SK-N-SH (cell line): ENCODE measurements around the gene CNDP2. TPM values are rescaled to one million over a fixed set of nuclear protein-coding genes. Genes with fewer than 3 reads are reported as not detected.

Experiments
- CTCF ChIA-PET: fragments of 300-600, 350-600 bp; formaldehyde crosslinking; extraction: SDS; loops from one replicate; lab custom pipeline; 2021; lab: Yijun Ruan, JAX
- POLR2A ChIA-PET: fragments of 350-600 bp; sonication (Branson Sonifier 250); formaldehyde crosslinking; extraction: SDS; loops from one replicate; lab custom pipeline; 2020; ENCODE audit warnings: antibody characterized with exemption, inconsistent platforms; lab: Yijun Ruan, JAX
- DNase-seq: peaks from one replicate; pipeline ENCODE4 v3.0.0; 2012
- H2AFZ ChIP-seq: fragments of 200-600 bp; sonication (generic); 2 replicates; pipeline ENCODE4 v1.8.1; 2016; ENCODE audit warnings: antibody characterized with exemption, mild to moderate bottlenecking, low read depth
- H3F3A ChIP-seq: fragments of 200-600 bp; sonication (generic); replicated peaks from 2 replicates; pipeline ENCODE3; 2016; ENCODE audit warnings: antibody characterized with exemption, mild to moderate bottlenecking; ENCODE audit not compliant: insufficient read depth
- H3K27ac ChIP-seq, 2 experiments: fragments of 200-500 bp in 1 of 2; fragments of 200-600 bp in 1 of 2; sonication (Bioruptor generic) in 1 of 2; sonication (generic), shearing (Covaris generic) in 1 of 2; 2 replicates each; pipeline versions ENCODE4 v1.5.1 to v1.6.1; 2014 to 2016; ENCODE audit warnings: low read depth in 2 of 2, inconsistent platforms in 1 of 2, low read length in 1 of 2, mild to moderate bottlenecking in 1 of 2, mixed read lengths in 1 of 2
- H3K27me3 ChIP-seq: fragments of 200-600 bp; sonication (generic), shearing (Covaris generic); 2 replicates; pipeline ENCODE4 v1.6.1; 2016; ENCODE audit warnings: mixed run types; ENCODE audit not compliant: insufficient read depth
- H3K36me3 ChIP-seq, 2 experiments: fragments of 200-500 bp in 1 of 2; fragments of 200-600 bp in 1 of 2; sonication (Bioruptor generic) in 1 of 2; sonication (generic) in 1 of 2; replicated peaks in 1 of 2; 2 replicates each; pipeline versions ENCODE3 to v1.5.1; 2014 to 2016; ENCODE audit warnings: low read length in 1 of 2, mild to moderate bottlenecking in 1 of 2; ENCODE audit not compliant: insufficient read depth in 2 of 2, control insufficient read depth in 1 of 2
- H3K4me1 ChIP-seq, 2 experiments: fragments of 200-500 bp in 1 of 2; fragments of 200-600 bp in 1 of 2; sonication (Bioruptor generic) in 1 of 2; sonication (generic), shearing (Covaris generic) in 1 of 2; 2 replicates each; pipeline versions ENCODE4 v1.5.1 to v1.6.1; 2014 to 2016; ENCODE audit warnings: low read depth in 1 of 2, low read length in 1 of 2, mixed run types in 1 of 2; ENCODE audit not compliant: insufficient read depth in 2 of 2, control insufficient read depth in 1 of 2
- H3K4me2 ChIP-seq: fragments of 200-600 bp; sonication (generic), shearing (Covaris generic); 2 replicates; pipeline ENCODE4 v1.6.1; 2017; ENCODE audit warnings: mixed run types
- H3K4me3 ChIP-seq, 2 experiments: fragments of 200-500 bp in 1 of 2; fragments of 200-600 bp in 1 of 2; sonication (Bioruptor generic) in 1 of 2; sonication (generic), shearing (Covaris generic) in 1 of 2; 2 replicates each; pipeline versions ENCODE4 v1.5.1 to v1.8.1; 2014 to 2016; ENCODE audit warnings: low read depth in 2 of 2, inconsistent platforms in 1 of 2, low read length in 1 of 2, mild to moderate bottlenecking in 1 of 2, mixed read lengths in 1 of 2, moderate library complexity in 1 of 2
- H3K79me2 ChIP-seq: fragments of 200-600 bp; sonication (generic); 2 replicates; pipeline ENCODE4 v1.8.1; 2017; ENCODE audit warnings: mild to moderate bottlenecking; ENCODE audit not compliant: insufficient read depth
- H3K9ac ChIP-seq: fragments of 200-600 bp; sonication (generic); 2 replicates; pipeline ENCODE4 v1.6.1; 2017; ENCODE audit warnings: mixed run types
- H3K9me2 ChIP-seq: fragments of 200-600 bp; sonication (generic); 2 replicates; pipeline ENCODE4 v1.6.1; 2017; ENCODE audit warnings: mixed run types
- H3K9me3 ChIP-seq: fragments of 200-600 bp; sonication (generic); 2 replicates; pipeline ENCODE4 v1.6.1; 2017; ENCODE audit warnings: mixed run types, mild to moderate bottlenecking, moderate library complexity
- H4K20me1 ChIP-seq: fragments of 200-600 bp; sonication (generic); 2 replicates; pipeline ENCODE4 v1.6.1; 2017; ENCODE audit warnings: mild to moderate bottlenecking, mixed run types; ENCODE audit not compliant: insufficient read depth
- CHD2 ChIP-seq: fragments of 150-350 bp; IDR thresholded peaks from 2 replicates; pipeline ENCODE4 v1.6.1; 2018; ENCODE audit warnings: low read length; ENCODE audit not compliant: partially characterized antibody
- CTCF ChIP-seq: fragments of 200-600 bp; sonication (generic); IDR thresholded peaks from 2 replicates; pipeline ENCODE4 v1.6.1; 2017; ENCODE audit warnings: antibody characterized with exemption, mild to moderate bottlenecking, moderate library complexity
- ELF1 ChIP-seq: IDR thresholded peaks from 2 replicates; pipeline ENCODE4 v1.4.0; 2012
- EP300 ChIP-seq, 2 experiments: IDR thresholded peaks; 2 replicates each; pipeline versions ENCODE4 v1.4.0 to v1.6.1; 2012; ENCODE audit warnings: borderline replicate concordance in 1 of 2, low read depth in 1 of 2, low read length in 1 of 2
- EZH2phosphoT487 ChIP-seq: fragments of 200-600 bp; sonication (generic); IDR thresholded peaks from 2 replicates; pipeline ENCODE4 v1.6.1; 2017; ENCODE audit warnings: low read depth, mixed run types, mild to moderate bottlenecking, antibody characterized with exemption, moderate library complexity, borderline replicate concordance
- FOXJ3 ChIP-seq: sonication (generic); formaldehyde crosslinking; IDR thresholded peaks from 2 replicates; pipeline ENCODE4 v1.5.1; 2020; ENCODE audit warnings: mild to moderate bottlenecking, missing genetic modification reagents
- FOXM1 ChIP-seq: IDR thresholded peaks from 2 replicates; pipeline ENCODE4 v1.4.0; 2012; ENCODE audit warnings: low read depth, mild to moderate bottlenecking
- GATA2 ChIP-seq: sonication (generic); formaldehyde crosslinking; IDR thresholded peaks from 2 replicates; pipeline ENCODE4 v1.5.0; 2020; ENCODE audit warnings: mild to moderate bottlenecking, missing genetic modification reagents
- IRF3 ChIP-seq: fragments of 150-350 bp; IDR thresholded peaks from 2 replicates; pipeline ENCODE4 v1.6.1; 2016; ENCODE audit warnings: mild to moderate bottlenecking, low read depth, low read length
- JUND ChIP-seq: IDR thresholded peaks from 2 replicates; pipeline ENCODE4 v1.4.0; 2012
- MEF2A ChIP-seq: IDR thresholded peaks from 2 replicates; pipeline ENCODE4 v1.4.0; 2012; ENCODE audit warnings: low read depth, borderline replicate concordance
- NFIC ChIP-seq: IDR thresholded peaks from 2 replicates; pipeline ENCODE4 v1.4.0; 2012; ENCODE audit warnings: borderline replicate concordance
- NRF1 ChIP-seq: IDR thresholded peaks from 2 replicates; pipeline ENCODE4 v1.6.1; 2012; ENCODE audit warnings: low read depth, mild to moderate bottlenecking, low read length
- POLR2AphosphoS5 ChIP-seq: IDR thresholded peaks from 2 replicates; pipeline ENCODE4 v1.6.1; 2012; ENCODE audit warnings: low read depth, low read length
- RCOR1 ChIP-seq: fragments of 150-350 bp; IDR thresholded peaks from 2 replicates; pipeline ENCODE4 v1.6.1; 2017; ENCODE audit warnings: antibody characterized with exemption, low read length
- TAF1 ChIP-seq: IDR thresholded peaks from 2 replicates; pipeline ENCODE4 v1.6.1; 2012; ENCODE audit warnings: low read depth, mild to moderate bottlenecking, low read length, moderate library complexity, borderline replicate concordance
- TEAD4 ChIP-seq: IDR thresholded peaks from 2 replicates; pipeline ENCODE4 v1.4.0; 2012; ENCODE audit warnings: mild to moderate bottlenecking, borderline replicate concordance; ENCODE audit not compliant: insufficient read depth
- ZBTB33 ChIP-seq: IDR thresholded peaks from 2 replicates; pipeline ENCODE4 v1.4.0; 2012; ENCODE audit warnings: low read depth, borderline replicate concordance
- WGBS: methylation state at CpG from one replicate; pipeline ENCODE4 v1.1.6; 2017; ENCODE audit warnings: low lambda C conversion rate; 5-methylcytosine and 5-hydroxymethylcytosine counted together
- polyA plus RNA-seq, 3 experiments: library from polyadenylated mRNA; depleted of rRNA; stranded (reverse); fragments of >200 nt; gene quantifications; 2 replicates each; pipeline ENCODE4 v1.2.3, GENCODE V29; 2012

The CNDP2 gene
- polyA plus RNA-seq, 1 of the 3 experiments (the other 2 are of a cell fraction), result 78.5 TPM

- no peaks in the 10 kb centered on the region for H3K9me3 ChIP-seq
- H3K4me3 ChIP-seq, result no peak overlapping the region
- CTCF ChIA-PET, result interaction anchor here (1.1 to 4.6 kb wide), 2 partner anchors 11 to 197 kb away, joined by 3 to 88 read pairs; no protein-coding TSS in a partner anchor
- no peak overlapping the region for H3K4me2 ChIP-seq
- POLR2A ChIA-PET, result no interaction called here
- no peak overlapping the region for H3K27ac ChIP-seq
- no peaks in the 10 kb centered on the region for H3K36me3 ChIP-seq
- H3K79me2 ChIP-seq, result no peaks in the 10 kb centered on the region
- no peaks in the 10 kb centered on the region for H3F3A ChIP-seq
- no peak overlapping the region for H2AFZ ChIP-seq
- H4K20me1 ChIP-seq, result no peaks in the 10 kb centered on the region
- no peak overlapping the region for H3K9ac ChIP-seq
- no peaks in the 10 kb centered on the region for H3K9me2 ChIP-seq
- H3K4me1 ChIP-seq, result no peaks in the 10 kb centered on the region
- WGBS, result 64% methylated on average over 7 of the region's 7 CpGs
- H3K27me3 ChIP-seq, result peaks cover 3% of the 10 kb centered on the region; the same call in 1 of the 2 replicates
- no peak for DNase-seq
- TF ChIP-seq NRF1, result no peak
- TF ChIP-seq MEF2A, result no peak
- TF ChIP-seq TEAD4, result no peak
- no peak for TF ChIP-seq ELF1
- no peak for TF ChIP-seq TAF1
- TF ChIP-seq GATA2 (CRISPR knock-in tag), result no peak
- TF ChIP-seq CHD2, result no peak
- TF ChIP-seq EZH2phosphoT487, result no peak
- no peak for TF ChIP-seq IRF3
- TF ChIP-seq NFIC, result no peak
- no peak for TF ChIP-seq EP300 (IDR thresholded peaks at IDR 0.05; ENCODE audit: borderline replicate concordance in 1 of 2, low read depth in 1 of 2, low read length in 1 of 2)
- no peak for TF ChIP-seq ZBTB33
- no peak for TF ChIP-seq RCOR1
- no peak for TF ChIP-seq FOXJ3 (CRISPR knock-in tag)
- no peak for TF ChIP-seq JUND
- TF ChIP-seq FOXM1, result no peak
- TF ChIP-seq CTCF, result no peak
- no peak for TF ChIP-seq POLR2AphosphoS5
Measured at GRCh38 chr18:74547860-74548259, 51.7 kb downstream of the CNDP2 start.
